T-helper 2 cell treated with Interferon-gamma antibody and Interleukin-4, amounts not matched to agents 100 ng/mL and 5 ng/mL, for 36 hours (primary cell): Measurements from ENCODE around the gene KBTBD13. TPM values are rescaled to one million over a fixed set of nuclear protein-coding genes. Genes with fewer than 3 reads are reported as not detected.

Source experiments
- intact Hi-C: fragments of 100-400 bp; cut with micrococcal nuclease; formaldehyde crosslinking; loops from one replicate; pipeline ENCODE4 v1.15.1; 2023
- total RNA-seq: library from RNA; stranded (reverse); gene quantifications from 2 replicates; pipeline ENCODE4 v1.2.3, GENCODE V29; 2022

Gene KBTBD13
- total RNA-seq, 1 donor from 2014 or later: not detected

GRCh38 chr15:65050270-65050669 lies 26.3 kb upstream of the KBTBD13 start:
- intact Hi-C loops: no loop called here

DNA sequence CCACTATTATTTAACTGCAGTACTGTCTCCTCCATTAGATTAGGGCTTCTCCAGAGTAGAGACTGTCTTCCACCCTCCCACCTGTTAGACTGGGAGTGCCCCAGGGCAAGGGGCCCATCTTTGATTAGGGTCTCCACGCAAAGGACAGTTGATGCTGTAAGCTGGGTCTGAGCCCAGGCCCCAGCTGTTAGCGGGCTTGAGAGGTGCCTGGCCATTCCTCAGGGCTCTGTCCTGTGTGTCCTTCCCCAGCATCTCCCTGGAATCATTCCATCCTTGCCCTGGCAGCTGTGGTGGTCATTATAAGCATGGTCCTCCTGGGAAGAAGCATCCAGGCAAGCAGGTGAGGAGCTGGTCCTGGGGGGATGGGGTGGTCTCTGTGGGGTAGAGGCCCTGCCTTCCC lies 25.3 kb upstream of the KBTBD13 start:
- intact Hi-C loops: no loop called here

DNA sequence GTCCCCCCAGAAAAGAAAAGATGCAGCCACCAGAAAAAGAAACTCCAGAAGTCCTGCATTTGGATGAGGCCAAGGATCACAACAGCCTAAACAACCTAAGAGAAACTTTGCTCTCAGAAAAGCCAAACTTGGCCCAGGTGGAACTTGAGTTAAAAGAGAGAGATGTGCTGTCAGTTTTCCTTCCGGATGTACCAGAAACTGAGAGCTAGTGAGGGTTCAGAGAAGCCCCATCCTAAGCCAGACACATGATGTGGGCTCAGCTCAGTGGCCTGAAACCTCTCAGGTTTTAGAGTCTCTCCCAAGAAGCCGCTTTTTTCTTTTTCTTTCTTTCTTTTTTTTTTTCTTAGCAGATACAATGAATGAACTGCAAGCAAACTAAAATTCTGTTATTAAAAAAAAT lies 23.6 kb upstream of the KBTBD13 start:
- intact Hi-C loops: no loop called here

GRCh38 chr15:65054333-65055200 lies 22.0 kb upstream of the KBTBD13 start:
- intact Hi-C loops: loop anchor here (1.0 kb wide), 1 partner anchor 243 kb away; no protein-coding TSS in a partner anchor

DNA sequence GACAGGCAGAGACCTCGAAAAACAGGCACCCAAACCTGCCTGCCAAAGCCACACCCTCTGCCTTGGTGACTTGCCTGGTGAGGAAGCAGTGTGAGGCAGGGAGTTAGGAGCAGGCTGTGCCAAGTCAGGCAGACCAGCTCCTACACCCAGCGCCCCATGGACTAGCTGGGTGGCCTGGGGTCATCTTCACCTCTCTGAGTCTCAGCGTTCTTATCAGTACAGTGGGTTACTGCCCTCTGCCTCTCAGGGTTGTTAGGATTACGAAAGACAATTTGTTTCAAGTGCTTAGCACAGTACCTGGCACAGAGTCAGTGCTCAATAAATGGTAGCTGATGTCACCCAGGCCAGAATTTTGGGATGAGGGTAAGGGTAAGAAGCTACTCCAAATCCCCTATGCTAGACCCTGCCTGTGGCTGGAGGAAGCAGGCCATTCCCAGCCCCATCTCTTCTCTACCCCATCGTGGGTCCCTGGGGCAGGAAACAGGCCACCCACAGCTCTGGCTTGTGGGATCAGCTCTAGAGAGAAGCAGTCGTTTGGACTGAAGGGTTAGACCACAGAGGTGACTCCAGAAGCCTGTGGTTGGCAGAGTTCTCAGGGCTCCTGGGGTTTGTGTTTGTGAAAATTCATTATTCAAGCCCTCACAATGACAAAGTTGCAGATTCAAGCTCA lies 21.2 kb upstream of the KBTBD13 start:
- intact Hi-C loops: no loop called here

GRCh38 chr15:65056106-65056505 lies 20.4 kb upstream of the KBTBD13 start:
- intact Hi-C loops: no loop called here

- intact Hi-C loops: no loop called here
Observed at GRCh38 chr15:65056868-65057548, 19.5 kb upstream of the KBTBD13 start.

GRCh38 chr15:65057549-65057940 lies 19.0 kb upstream of the KBTBD13 start:
- intact Hi-C loops: no loop called here

DNA sequence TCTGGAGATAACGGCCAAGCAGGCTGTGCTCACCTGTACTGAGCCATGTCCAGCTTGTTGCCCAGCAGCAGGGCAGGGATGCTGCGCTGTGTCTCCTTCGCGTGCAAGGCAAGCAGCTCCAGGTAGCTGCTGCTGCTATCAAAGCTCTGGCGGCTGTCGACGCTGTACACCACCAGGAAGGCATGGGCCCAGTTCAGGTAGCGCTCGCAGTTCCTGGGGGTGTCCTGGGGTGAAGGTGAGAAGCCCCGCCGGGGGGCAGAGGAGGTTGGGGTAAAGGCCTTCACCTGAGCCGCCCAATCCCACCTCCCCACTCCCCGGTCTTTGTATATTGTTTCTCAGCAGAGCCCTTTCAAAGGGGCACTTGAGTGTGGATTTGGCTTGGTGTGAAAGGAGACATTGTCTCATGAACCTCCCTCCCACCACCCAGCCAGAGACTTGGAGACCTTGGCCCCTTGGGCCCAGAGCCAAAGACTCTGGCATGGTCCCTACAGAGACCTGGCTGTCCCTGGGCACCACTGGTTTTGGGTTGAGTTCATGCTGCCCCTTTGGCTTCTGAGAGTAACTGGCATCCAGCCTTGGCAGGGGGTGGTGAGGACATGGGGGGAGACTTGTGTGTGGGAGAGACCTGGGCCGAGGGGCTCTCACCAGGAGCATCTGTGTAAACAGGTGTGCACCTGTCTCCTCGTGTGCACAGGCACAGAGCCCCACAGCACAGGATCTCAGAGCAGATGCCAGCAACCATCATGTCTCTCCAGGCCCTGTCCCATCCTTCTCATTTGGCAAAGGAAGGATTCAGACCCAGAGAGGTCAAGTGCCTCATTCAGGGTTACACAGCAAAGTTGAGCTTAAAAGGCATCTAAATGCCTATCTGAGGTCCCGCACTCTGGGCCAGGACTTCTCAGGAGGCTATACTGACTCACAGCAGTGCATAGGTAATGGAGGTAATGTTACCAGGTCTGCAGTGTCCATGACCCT lies 17.9 kb upstream of the KBTBD13 start:
- intact Hi-C loops: no loop called here

GRCh38 chr15:65059369-65059750 lies 17.2 kb upstream of the KBTBD13 start:
- intact Hi-C loops: no loop called here

- intact Hi-C loops: no loop called here
Observed at GRCh38 chr15:65059931-65060596, 16.5 kb upstream of the KBTBD13 start.

GRCh38 chr15:65060641-65061397 lies 15.7 kb upstream of the KBTBD13 start:
- intact Hi-C loops: no loop called here

GRCh38 chr15:65062061-65062460 lies 14.5 kb upstream of the KBTBD13 start:
- intact Hi-C loops: no loop called here

DNA sequence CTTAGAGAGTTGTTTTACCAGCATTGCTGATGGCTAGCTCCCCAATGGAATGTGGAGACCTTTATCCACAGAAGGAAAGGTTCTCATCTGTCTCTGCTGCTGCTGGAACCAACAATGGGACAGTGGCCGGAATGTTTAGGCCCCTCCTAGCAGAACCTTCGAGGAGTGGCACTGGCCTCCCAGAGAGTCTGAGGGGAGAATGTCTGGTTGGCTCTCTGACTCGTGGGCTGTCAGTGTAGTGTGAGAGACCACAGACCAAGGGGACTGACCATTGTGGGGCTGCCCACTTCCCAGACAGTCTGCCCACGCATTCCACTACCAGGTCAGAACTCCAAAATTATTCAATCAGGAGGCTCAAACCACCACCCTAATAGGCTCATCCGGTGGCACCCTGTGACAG lies 13.8 kb upstream of the KBTBD13 start:
- intact Hi-C loops: no loop called here

- intact Hi-C loops: no loop called here
Observed at GRCh38 chr15:65066001-65066634, 10.4 kb upstream of the KBTBD13 start.

- intact Hi-C loops: no loop called here
Observed at GRCh38 chr15:65066635-65067316, 9.8 kb upstream of the KBTBD13 start.

- intact Hi-C loops: no loop called here
Observed at GRCh38 chr15:65067317-65067644, 9.3 kb upstream of the KBTBD13 start.

DNA sequence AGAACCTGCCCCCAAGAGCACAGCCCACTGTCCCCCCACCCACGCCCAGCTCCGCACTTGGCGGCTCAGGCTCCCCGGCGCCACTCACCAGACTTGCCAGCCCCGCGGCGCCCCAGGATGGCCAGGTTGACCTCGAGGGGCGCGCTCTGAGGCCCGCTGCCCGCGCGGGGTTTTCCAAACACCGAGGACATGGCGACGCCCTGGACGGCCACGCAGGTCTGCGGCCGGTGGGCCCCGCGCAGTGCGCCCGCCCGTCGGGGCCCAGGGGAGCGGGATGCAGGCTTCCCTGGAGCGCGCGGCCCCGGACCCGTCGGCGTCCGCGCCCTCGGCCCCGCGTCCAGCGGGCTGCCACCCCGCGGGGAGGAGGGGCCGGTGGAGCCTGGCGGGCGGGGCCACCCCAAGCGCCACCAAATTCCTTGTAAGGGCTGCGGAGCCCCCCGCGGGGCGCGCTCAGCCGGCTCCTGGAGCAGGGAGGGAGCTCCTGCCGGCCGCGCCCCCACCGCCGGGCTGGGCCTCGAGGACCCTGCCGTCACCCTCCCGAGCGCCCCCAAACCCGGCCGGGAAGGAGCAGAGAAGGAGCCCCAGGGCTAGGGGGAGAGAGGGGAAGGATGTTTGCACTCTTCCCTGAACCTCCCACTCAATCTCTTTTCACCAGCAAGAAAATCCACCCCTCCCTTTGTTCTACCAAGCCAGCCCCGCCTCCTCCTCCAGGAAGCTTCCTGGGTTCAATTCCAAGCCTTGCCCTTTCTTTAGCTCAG lies 8.7 kb upstream of the KBTBD13 start, which contains the start of gene RASL12:
RASL12 (minus strand) TSS at position 347 of the 758 bp plus-strand sequence; CDS start at position 191, 156 bp downstream.
- intact Hi-C loops: no loop called here
